ENCODE measurements around the gene CLRN1.

DNA sequence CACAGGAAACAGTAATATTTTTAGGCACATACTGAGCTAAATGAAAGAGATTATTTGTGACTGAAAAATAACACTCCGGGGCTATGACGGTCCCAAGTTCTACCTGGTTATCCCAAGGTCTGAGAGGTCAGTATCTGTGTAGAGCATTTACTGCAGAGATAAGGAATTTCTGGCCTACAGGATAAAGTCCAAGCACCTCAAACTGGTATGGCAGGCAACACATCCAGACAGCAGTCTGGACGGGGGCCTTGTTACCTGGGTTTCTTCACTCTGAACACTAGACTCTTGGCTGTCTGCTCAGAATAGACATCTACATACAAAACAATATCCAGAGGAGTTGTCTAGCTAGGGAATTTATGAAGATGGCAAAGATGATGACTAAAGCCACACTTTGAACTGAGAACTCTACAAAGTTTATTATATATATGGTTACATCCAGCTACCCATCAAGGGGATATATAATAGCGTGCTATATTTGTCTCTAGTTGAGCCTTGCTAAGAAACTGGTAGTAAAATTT, 42.0 kb upstream of the CLRN1 start:
- TF ChIP-seq TCF4 (CRISPR knock-in tag; IDR thresholded peaks at IDR 0.05; ENCODE audit: borderline replicate concordance) (no peak), BACH2 (CRISPR knock-in tag; IDR thresholded peaks at IDR 0.05; ENCODE audit: borderline replicate concordance) (no peak), CREB5 (CRISPR knock-in tag; IDR thresholded peaks at IDR 0.05; ENCODE audit: low read depth) (no peak), ZNF8 (CRISPR knock-in tag; IDR thresholded peaks at IDR 0.05) (no peak), CSDC2 (CRISPR knock-in tag; IDR thresholded peaks at IDR 0.05) (no peak), GLIS3 (CRISPR knock-in tag; IDR thresholded peaks at IDR 0.05) (no peak), SNAI2 (CRISPR knock-in tag; IDR thresholded peaks at IDR 0.05) (no peak), PATZ1 (CRISPR knock-in tag; IDR thresholded peaks at IDR 0.05; ENCODE audit: borderline replicate concordance) (no peak), ZFP30 (CRISPR knock-in tag; IDR thresholded peaks at IDR 0.05) (no peak), ZNF70 (CRISPR knock-in tag; IDR thresholded peaks at IDR 0.05) (no peak)
- TF ChIP-seq, protein P1, sequence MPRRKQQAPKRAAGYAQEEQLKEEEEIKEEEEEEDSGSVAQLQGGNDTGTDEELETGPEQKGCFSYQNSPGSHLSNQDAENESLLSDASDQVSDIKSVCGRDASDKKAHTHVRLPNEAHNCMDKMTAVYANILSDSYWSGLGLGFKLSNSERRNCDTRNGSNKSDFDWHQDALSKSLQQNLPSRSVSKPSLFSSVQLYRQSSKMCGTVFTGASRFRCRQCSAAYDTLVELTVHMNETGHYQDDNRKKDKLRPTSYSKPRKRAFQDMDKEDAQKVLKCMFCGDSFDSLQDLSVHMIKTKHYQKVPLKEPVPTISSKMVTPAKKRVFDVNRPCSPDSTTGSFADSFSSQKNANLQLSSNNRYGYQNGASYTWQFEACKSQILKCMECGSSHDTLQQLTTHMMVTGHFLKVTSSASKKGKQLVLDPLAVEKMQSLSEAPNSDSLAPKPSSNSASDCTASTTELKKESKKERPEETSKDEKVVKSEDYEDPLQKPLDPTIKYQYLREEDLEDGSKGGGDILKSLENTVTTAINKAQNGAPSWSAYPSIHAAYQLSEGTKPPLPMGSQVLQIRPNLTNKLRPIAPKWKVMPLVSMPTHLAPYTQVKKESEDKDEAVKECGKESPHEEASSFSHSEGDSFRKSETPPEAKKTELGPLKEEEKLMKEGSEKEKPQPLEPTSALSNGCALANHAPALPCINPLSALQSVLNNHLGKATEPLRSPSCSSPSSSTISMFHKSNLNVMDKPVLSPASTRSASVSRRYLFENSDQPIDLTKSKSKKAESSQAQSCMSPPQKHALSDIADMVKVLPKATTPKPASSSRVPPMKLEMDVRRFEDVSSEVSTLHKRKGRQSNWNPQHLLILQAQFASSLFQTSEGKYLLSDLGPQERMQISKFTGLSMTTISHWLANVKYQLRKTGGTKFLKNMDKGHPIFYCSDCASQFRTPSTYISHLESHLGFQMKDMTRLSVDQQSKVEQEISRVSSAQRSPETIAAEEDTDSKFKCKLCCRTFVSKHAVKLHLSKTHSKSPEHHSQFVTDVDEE (CRISPR knock-in tag; IDR thresholded peaks at IDR 0.05): no peak

All from SK-N-SH treated with all-trans-retinoic acid at 6 μM for 48 hours (cell line).